Measurements from ENCODE around the gene PCBP3. TPM values are rescaled to one million over a fixed set of nuclear protein-coding genes. Genes with fewer than 3 reads are reported as not detected.
A peak's percentile ranks its signal among the peaks of the same experiment; 100 is the strongest.

The PCBP3 gene
- total RNA-seq, 1 experiment from 2014 or later = 10.9 TPM

DNA sequence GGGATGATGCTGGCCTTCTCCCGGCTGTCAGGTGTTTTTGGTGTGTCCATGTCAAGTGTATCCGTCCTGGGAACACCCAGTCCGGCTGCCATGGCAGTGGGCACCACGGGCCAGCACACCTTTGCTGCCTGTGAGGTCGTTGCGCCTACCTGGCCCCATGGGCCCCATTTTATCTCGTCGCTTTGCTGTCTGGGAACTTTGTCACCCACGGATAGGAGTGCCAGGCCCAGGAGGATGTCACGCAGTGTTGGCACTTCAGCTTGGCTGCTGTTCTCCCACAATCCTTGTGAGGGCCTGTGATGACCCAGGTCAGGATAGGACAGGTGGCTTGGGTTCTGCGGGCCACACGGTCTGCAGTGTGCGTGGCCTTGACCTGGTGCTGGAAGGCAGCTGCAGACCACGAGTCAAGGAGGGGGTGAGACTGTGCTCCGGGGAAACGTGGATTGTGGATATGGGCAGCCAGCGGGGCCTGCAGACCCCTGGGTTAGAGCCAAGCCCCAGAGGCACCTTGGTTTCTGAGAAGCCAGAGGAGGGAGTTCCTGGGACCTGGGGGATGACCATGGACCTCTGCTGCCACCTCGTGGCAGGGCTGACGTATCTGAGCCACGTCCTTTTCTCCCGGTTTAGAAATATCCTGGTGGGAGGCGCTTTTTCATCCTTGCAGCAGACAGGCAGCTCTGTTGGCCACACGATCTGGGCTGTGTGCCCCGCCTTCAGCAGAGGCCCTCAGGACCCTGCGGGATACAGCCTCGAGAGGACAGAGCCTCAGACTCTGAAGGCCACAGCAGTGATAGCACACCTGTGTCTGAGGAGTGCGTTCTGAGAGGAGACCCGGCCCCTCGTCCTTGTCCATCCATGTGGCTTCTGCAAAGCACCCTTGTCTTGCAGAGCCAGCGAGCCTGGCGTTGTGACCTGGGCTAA, 176.9 kb downstream of the PCBP3 start:
- Histone ChIP-seq H3K4me1 (ENCODE audit: insufficient read depth, low read length) (no peaks in the 10 kb centered on the region), H4K5ac (ENCODE audit: insufficient read length, low read depth, low read length) (no peak overlapping the region), H3K27me3 (ENCODE audit: insufficient read depth, low read length) (no peaks in the 10 kb centered on the region), H3K14ac (ENCODE audit: insufficient read depth, low read length) (no peak overlapping the region), H4K91ac (ENCODE audit: insufficient read length, low read depth, low read length) (no peak overlapping the region), H2AK5ac (ENCODE audit: insufficient read length, low read length) (no peak overlapping the region), H3K23me2 (ENCODE audit: insufficient read length, low read depth, low read length, poor library complexity, severe bottlenecking) (peaks cover 2% of the 10 kb centered on the region), H3K79me1 (ENCODE audit: insufficient read depth, low read depth, low read length, poor library complexity, severe bottlenecking) (no peaks in the 10 kb centered on the region), H3K4ac (ENCODE audit: low read depth, low read length) (no peak overlapping the region), H2BK20ac (ENCODE audit: low read depth, low read length, poor library complexity, severe bottlenecking) (no peak overlapping the region), H3K56ac (ENCODE audit: insufficient read length, low read depth, low read length) (no peak overlapping the region), H2BK120ac (ENCODE audit: low read depth, low read length, poor library complexity, severe bottlenecking) (no peak overlapping the region), H3K9me3 (ENCODE audit: control insufficient read depth, low read depth, low read length) (no peaks in the 10 kb centered on the region), H4K20me1 (ENCODE audit: control insufficient read depth, insufficient read depth, insufficient read length) (no peaks in the 10 kb centered on the region), H3K18ac (ENCODE audit: insufficient read length, low read depth, low read length) (no peak overlapping the region), H3K9ac (ENCODE audit: extremely low read depth, insufficient read length, low read length) (no peak overlapping the region), H3K4me2 (ENCODE audit: insufficient read depth, insufficient read length, low read length) (no peak overlapping the region), H2BK5ac (ENCODE audit: insufficient read length, low read length) (no peak overlapping the region), H3K27ac (ENCODE audit: insufficient read length, low read depth, low read length) (no peak overlapping the region), H4K8ac (replicated peaks; ENCODE audit: insufficient read length, low read depth, low read length) (no peak overlapping the region), H2AFZ (ENCODE audit: low read length) (no peak overlapping the region), H2BK12ac (ENCODE audit: insufficient read length, low read depth, low read length) (no peak overlapping the region), H3T11ph (ENCODE audit: low read length) (no peak overlapping the region), H2BK15ac (ENCODE audit: low read depth, low read length) (no peak overlapping the region), H3K23ac (ENCODE audit: insufficient read length, low read depth, low read length) (no peak overlapping the region), H3K79me2 (ENCODE audit: insufficient read depth, low read length) (no peaks in the 10 kb centered on the region)
- DNase-seq = peak; percentile 93
- no peaks in the 10 kb centered on the region; the same call in 1 of the 2 replicates for H3K27me3 Mint-ChIP-seq (ENCODE audit: low read depth)
- no peaks in the 10 kb centered on the region for H3K36me3 Mint-ChIP-seq (ENCODE audit: insufficient read depth in 1 of 3, low read depth in 3 of 3)
- TF ChIP-seq, protein P1, sequence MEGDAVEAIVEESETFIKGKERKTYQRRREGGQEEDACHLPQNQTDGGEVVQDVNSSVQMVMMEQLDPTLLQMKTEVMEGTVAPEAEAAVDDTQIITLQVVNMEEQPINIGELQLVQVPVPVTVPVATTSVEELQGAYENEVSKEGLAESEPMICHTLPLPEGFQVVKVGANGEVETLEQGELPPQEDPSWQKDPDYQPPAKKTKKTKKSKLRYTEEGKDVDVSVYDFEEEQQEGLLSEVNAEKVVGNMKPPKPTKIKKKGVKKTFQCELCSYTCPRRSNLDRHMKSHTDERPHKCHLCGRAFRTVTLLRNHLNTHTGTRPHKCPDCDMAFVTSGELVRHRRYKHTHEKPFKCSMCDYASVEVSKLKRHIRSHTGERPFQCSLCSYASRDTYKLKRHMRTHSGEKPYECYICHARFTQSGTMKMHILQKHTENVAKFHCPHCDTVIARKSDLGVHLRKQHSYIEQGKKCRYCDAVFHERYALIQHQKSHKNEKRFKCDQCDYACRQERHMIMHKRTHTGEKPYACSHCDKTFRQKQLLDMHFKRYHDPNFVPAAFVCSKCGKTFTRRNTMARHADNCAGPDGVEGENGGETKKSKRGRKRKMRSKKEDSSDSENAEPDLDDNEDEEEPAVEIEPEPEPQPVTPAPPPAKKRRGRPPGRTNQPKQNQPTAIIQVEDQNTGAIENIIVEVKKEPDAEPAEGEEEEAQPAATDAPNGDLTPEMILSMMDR (conservative IDR thresholded peaks at IDR 0.05) = peak; percentile 95
- H3K4me3 Mint-ChIP-seq = no peak overlapping the region
- no peaks in the 10 kb centered on the region for H3K9me3 Mint-ChIP-seq
- H3K4me1 Mint-ChIP-seq = peaks cover 26 to 35% of the 10 kb centered on the region in 2 experiments
- no CpG with 5 or more reads among the region's 31 CpGs for WGBS (ENCODE audit: extremely low coverage, insufficient read length, low lambda C conversion rate)
- H3K27ac Mint-ChIP-seq = peak overlapping the region in 1 of 3 experiments; percentile 52; a peak in 1 of 7 replicates
